Fibroblast of peridontal ligament (primary cell): ENCODE data around the gene PDE1A.

ENCODE experiments used
- DNase-seq: peaks from one replicate; pipeline ENCODE4 v3.0.0-alpha.2; 2010; ENCODE audit errors: extremely low read depth

Gene PDE1A

GRCh38 chr2:182208421-182208820, 218.4 kb downstream of the PDE1A start:
- DNase-seq = no peak

GRCh38 chr2:182207049-182207746, 219.6 kb downstream of the PDE1A start:
- peak; percentile 6 for DNase-seq

GRCh38 chr2:182197529-182197928, 229.3 kb downstream of the PDE1A start:
- DNase-seq = no peak

- DNase-seq = no peak
These were observed 233.5 kb downstream of the PDE1A start for GRCh38 chr2:182193291-182193690.

- DNase-seq = peak; percentile 33
These were observed 235.8 kb downstream of the PDE1A start for GRCh38 chr2:182191061-182191460.

- no peak for DNase-seq
These were observed 239.7 kb downstream of the PDE1A start for GRCh38 chr2:182187130-182187529.

GRCh38 chr2:182186132-182186735, 240.6 kb downstream of the PDE1A start:
- DNase-seq = peak; percentile 72

GRCh38 chr2:182182436-182182835, 244.4 kb downstream of the PDE1A start:
- DNase-seq = peak; percentile 75

GRCh38 chr2:182181381-182181780, 245.5 kb downstream of the PDE1A start:
- no peak for DNase-seq

GRCh38 chr2:182179176-182179575, 247.7 kb downstream of the PDE1A start:
- DNase-seq = peak; percentile 8

GRCh38 chr2:182173944-182174622, 252.8 kb downstream of the PDE1A start:
- no peak for DNase-seq

- DNase-seq = no peak
These were observed 256.5 kb downstream of the PDE1A start for GRCh38 chr2:182170341-182170740.

GRCh38 chr2:182167882-182168281, 259.0 kb downstream of the PDE1A start:
- DNase-seq = no peak

GRCh38 chr2:182166841-182167240, 260.0 kb downstream of the PDE1A start:
- no peak for DNase-seq

GRCh38 chr2:182166406-182166805, 260.4 kb downstream of the PDE1A start:
- DNase-seq = no peak

- peak; percentile 22 for DNase-seq
These were observed 261.6 kb downstream of the PDE1A start for GRCh38 chr2:182165202-182165601.

GRCh38 chr2:182164686-182165085, 262.1 kb downstream of the PDE1A start:
- no peak for DNase-seq

GRCh38 chr2:182163878-182164277, 263.0 kb downstream of the PDE1A start:
- DNase-seq = no peak

GRCh38 chr2:182148344-182148743, 278.5 kb downstream of the PDE1A start:
- DNase-seq = peak; percentile 26

GRCh38 chr2:182144776-182145165, 282.1 kb downstream of the PDE1A start:
- DNase-seq = peak; percentile 22

- DNase-seq = no peak
These were observed 282.6 kb downstream of the PDE1A start for GRCh38 chr2:182144041-182144775.

- DNase-seq = no peak
These were observed 284.8 kb downstream of the PDE1A start for GRCh38 chr2:182142062-182142461.
